DND-41 (cell line): ENCODE measurements around the gene TXNRD1.

Experiments
- ATAC-seq: fragments of 200-7000 bp; cut with Tn5 transposase; 3 replicates; pipeline ENCODE4 v1.9.1; 2021; ENCODE audit warnings: low read depth; ENCODE audit not compliant: insufficient read depth
- DNase-seq: peaks from one replicate; pipeline ENCODE4 v3.0.0-alpha.2; 2020
- H2AFZ ChIP-seq: 2 replicates; pipeline ENCODE4 v1.6.0; 2012; ENCODE audit warnings: low read depth, low read length
- H3K27ac ChIP-seq: 2 replicates; pipeline ENCODE4 v1.5.1; 2012; ENCODE audit warnings: low read length, inconsistent platforms
- H3K27me3 ChIP-seq: fragments of 200-600 bp; sonication (generic); 2 replicates; pipeline ENCODE4 v1.6.0; 2012; ENCODE audit warnings: low read length, mild to moderate bottlenecking, inconsistent platforms; ENCODE audit not compliant: insufficient read depth, poor library complexity
- H3K36me3 ChIP-seq: 2 replicates; pipeline ENCODE4 v1.5.1; 2012; ENCODE audit warnings: low read length, inconsistent platforms; ENCODE audit not compliant: insufficient read depth
- H3K4me1 ChIP-seq: 2 replicates; pipeline ENCODE4 v1.5.1; 2012; ENCODE audit warnings: mild to moderate bottlenecking, low read length; ENCODE audit not compliant: insufficient read depth
- H3K4me2 ChIP-seq: 2 replicates; pipeline ENCODE4 v1.6.0; 2012; ENCODE audit warnings: mild to moderate bottlenecking, moderate library complexity, low read length, inconsistent platforms; ENCODE audit not compliant: insufficient read depth
- H3K4me3 ChIP-seq, 2 experiments: fragments of 200-600 bp in 1 of 2; shearing (Covaris generic) in 1 of 2; 2 replicates each; pipeline ENCODE4 v1.5.1; 2012 to 2016; ENCODE audit warnings: inconsistent platforms in 2 of 2, low read length in 2 of 2, mild to moderate bottlenecking in 2 of 2, low read depth in 1 of 2, moderate library complexity in 1 of 2
- H3K79me2 ChIP-seq: 2 replicates; pipeline ENCODE4 v1.6.0; 2012; ENCODE audit warnings: low read length, inconsistent platforms; ENCODE audit not compliant: insufficient read depth
- H3K9ac ChIP-seq: 2 replicates; pipeline ENCODE4 v1.6.0; 2012; ENCODE audit warnings: low read depth, mild to moderate bottlenecking, inconsistent platforms, low read length, moderate library complexity
- H3K9me3 ChIP-seq: 2 replicates; pipeline ENCODE4 v1.5.1; 2012; ENCODE audit warnings: low read length, moderate library complexity, mild to moderate bottlenecking, inconsistent platforms; ENCODE audit not compliant: insufficient read depth, severe bottlenecking
- H4K20me1 ChIP-seq: 2 replicates; pipeline ENCODE4 v1.6.0; 2012; ENCODE audit warnings: low read length; ENCODE audit not compliant: insufficient read depth
- CTCF ChIP-seq: IDR thresholded peaks from 2 replicates; pipeline ENCODE4 v1.5.1; 2012; ENCODE audit warnings: borderline replicate concordance, low read length, moderate library complexity, mild to moderate bottlenecking; ENCODE audit not compliant: poor library complexity, severe bottlenecking; ENCODE audit errors: extremely low read depth
- EZH2 ChIP-seq: IDR thresholded peaks from 3 replicates; pipeline ENCODE4 v1.6.1; 2012; ENCODE audit warnings: borderline replicate concordance, low read depth, mild to moderate bottlenecking, moderate library complexity, low read length, inconsistent platforms; ENCODE audit not compliant: severe bottlenecking

TXNRD1 gene

DNA sequence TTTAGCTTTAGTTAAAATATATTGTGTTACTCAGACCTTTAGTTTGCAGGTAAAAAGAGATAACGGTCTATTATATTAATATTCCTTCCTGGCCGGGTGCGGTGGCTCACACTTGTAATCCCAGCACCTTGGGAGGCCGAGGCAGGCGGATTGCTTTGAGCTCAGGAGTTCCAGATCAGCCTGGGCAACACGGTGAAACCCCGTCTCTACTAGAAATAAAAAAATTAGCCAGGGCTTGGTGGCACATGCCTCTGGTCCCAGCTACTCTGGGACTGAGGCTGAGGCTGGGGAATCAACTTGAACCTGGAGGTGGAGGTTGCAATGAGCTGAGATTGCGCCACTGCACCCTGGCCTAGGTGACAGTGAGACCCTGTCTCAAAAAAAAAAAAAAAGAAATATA is 74.7 kb downstream of the TXNRD1 start:
- Histone ChIP-seq H3K4me1 (peaks cover 36% of the 10 kb centered on the region), H4K20me1 (peaks cover 33% of the 10 kb centered on the region; the same call in 1 of the 2 replicates), H3K27ac (no peak overlapping the region), H2AFZ (no peak overlapping the region), H3K79me2 (peaks cover 78% of the 10 kb centered on the region), H3K9me3 (no peaks in the 10 kb centered on the region), H3K4me2 (peak overlapping the region; percentile 89), H3K4me3 (no peak overlapping the region), H3K9ac (no peak overlapping the region; the same call in 1 of the 2 replicates), H3K36me3 (peaks cover 41% of the 10 kb centered on the region), H3K27me3 (no peaks in the 10 kb centered on the region)
- DNase-seq (no peak), ATAC-seq (no peak)
- TF ChIP-seq EZH2 (no peak), CTCF (no peak)

GRCh38 chr12:104290855-104291254 is 75.3 kb downstream of the TXNRD1 start:
- ATAC-seq (no peak), DNase-seq (no peak)
- Histone ChIP-seq H3K9ac (no peak overlapping the region), H3K27ac (no peak overlapping the region), H3K27me3 (no peaks in the 10 kb centered on the region), H4K20me1 (peaks cover 38% of the 10 kb centered on the region; the same call in 1 of the 2 replicates), H3K4me1 (peaks cover 33% of the 10 kb centered on the region), H3K36me3 (peaks cover 46% of the 10 kb centered on the region), H3K79me2 (peaks cover 83% of the 10 kb centered on the region), H3K4me2 (peak overlapping the region; percentile 13; the same call in 1 of the 2 replicates), H3K9me3 (no peaks in the 10 kb centered on the region), H2AFZ (no peak overlapping the region), H3K4me3 (no peak overlapping the region)
- TF ChIP-seq CTCF = no peak
- no peak for TF ChIP-seq EZH2

DNA sequence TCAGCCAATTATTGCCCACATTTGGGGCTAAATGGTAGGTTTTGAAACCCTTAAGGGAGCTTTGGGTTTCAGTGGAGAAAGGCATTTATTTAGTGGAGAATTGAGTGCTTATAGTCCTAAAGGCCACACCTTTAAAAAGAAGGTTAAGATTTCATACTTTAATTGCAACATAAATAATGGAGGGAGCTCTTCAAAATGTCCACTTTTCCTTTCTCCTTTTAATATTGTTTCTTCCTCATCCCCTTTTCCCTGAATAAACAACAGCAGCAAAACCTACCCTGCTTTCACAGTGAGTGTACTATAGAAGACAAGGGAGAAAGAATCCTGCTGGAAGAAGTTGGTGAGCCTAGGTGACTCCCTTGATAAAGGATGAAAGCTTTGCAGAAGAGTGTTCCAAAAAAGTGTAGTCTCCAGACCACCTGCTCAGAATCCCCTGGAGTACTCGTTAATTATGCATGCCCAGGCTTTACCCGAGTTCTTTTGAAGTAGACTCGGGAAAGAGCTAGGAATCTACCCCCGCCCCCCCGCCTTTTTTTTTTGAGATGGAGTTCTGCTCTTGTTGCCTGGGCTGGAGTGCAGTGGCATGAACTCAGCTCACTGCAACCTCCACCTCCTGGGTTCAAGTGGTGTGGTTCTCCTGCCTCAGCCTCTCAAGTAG is 76.4 kb downstream of the TXNRD1 start:
- ATAC-seq (no peak), DNase-seq (no peak)
- no peak overlapping the region for H3K9ac ChIP-seq
- no peaks in the 10 kb centered on the region for H3K27me3 ChIP-seq
- H3K36me3 ChIP-seq = peaks cover 56% of the 10 kb centered on the region
- H3K79me2 ChIP-seq = peaks cover 94% of the 10 kb centered on the region
- peaks cover 47% of the 10 kb centered on the region; the same call in 1 of the 2 replicates for H4K20me1 ChIP-seq
- no peak overlapping the region for H3K4me3 ChIP-seq
- no peak overlapping the region for H2AFZ ChIP-seq
- no peak overlapping the region for H3K4me2 ChIP-seq
- no peak for TF ChIP-seq EZH2
- TF ChIP-seq CTCF = no peak
- H3K9me3 ChIP-seq = no peaks in the 10 kb centered on the region
- peaks cover 24% of the 10 kb centered on the region for H3K4me1 ChIP-seq
- no peak overlapping the region for H3K27ac ChIP-seq
